Measurements from ENCODE around the gene TADA2B.
A peak's percentile ranks its signal among the peaks of the same experiment; 100 is the strongest.

TADA2B gene

DNA sequence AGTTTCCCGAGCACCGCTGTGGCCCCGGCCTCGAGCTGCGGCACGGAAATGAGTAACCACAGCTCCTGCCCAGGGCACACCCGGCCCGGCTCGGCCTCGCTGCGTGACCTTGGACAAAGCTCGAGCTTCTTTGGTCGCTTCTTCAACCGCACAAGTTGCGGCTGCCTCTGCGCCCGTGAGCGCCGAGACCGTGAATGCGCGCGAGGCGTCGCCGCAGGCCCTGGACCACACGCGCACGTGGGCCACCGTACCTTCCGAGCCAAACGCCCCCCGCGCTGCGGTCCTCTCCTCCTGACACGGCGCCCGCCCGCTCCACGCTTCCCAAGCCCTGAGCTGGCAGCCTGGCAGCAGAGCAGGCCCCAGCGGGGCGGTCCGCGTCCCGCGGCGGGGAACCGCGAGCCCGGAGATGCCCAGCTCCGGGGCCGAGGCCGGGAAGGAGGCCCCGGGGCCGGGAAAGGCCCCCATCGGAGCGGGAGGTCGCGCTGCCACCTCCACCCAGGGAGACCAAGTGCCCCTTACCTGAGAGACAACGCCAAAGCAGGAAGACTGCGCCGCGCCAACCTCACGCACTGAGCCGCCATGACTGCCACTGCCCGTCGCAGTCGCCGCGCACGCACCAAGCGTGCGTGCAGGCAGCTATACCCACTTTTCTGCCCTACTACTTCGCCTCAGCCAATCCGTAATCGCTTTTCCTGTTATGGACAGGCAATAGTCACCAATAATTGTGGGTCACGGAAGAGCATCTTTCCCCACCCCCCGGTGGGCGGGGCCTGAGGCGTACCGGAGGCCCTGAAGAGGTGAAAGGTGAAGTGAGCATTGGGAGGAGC is 24.5 kb downstream of the TADA2B start, which contains the start of gene GRPEL1:
Gene GRPEL1 (minus strand): TSS at position 613 of the 827 bp plus-strand sequence. CDS start 32 bp downstream, at position 581.
- Histone ChIP-seq H3K4me3 (ENCODE audit: low read depth, low read length) (peak within 1 kb of the TSS; percentile 90), H3K36me3 (ENCODE audit: insufficient read depth, low read length) (peaks cover 11% of the 10 kb centered on the region), H3K27me3 (ENCODE audit: insufficient read depth, low read length) (no peaks in the 10 kb centered on the region), H3K27ac (ENCODE audit: low read depth, low read length) (peak within 1 kb of the TSS; percentile 59), H3K79me2 (ENCODE audit: control insufficient read depth, insufficient read depth, low read length, unreplicated experiment) (peaks cover 46% of the 10 kb centered on the region), H2AFZ (ENCODE audit: low read length, unreplicated experiment) (peak within 1 kb of the TSS; percentile 85), H3K4me1 (ENCODE audit: control insufficient read depth, insufficient read depth, low read length, unreplicated experiment) (peaks cover 15% of the 10 kb centered on the region)

DNA sequence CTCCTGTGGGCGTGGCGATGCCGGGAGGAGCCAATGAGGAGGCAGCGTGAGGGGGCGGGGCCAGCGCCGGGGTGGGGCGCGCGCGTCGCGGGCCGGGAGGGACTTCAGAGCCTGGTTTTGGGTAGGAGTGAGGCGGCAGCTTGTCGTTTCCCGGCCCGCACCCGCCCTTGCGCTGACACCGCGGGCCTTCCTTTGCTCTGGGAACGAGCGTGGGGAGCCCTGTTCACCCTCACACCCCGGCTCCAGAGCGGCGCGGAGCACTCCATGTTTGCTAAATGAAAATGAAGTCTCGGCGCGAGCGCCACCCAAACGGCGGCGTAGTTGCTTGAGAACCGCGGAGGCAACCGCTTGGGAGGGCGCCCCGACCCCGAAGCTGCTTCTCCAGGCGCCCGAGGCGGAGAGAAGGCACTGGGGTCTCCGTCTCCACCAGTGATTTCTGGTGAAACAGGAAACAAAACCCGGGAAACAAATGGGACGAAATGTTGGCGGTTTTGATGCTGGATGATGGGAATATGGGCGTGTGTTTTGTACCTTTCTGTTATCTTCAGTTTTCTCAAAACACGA is 25.2 kb downstream of the TADA2B start:
- Histone ChIP-seq H2AFZ (ENCODE audit: low read length, unreplicated experiment) (peak overlapping the region; percentile 85), H3K4me1 (ENCODE audit: control insufficient read depth, insufficient read depth, low read length, unreplicated experiment) (peaks cover 15% of the 10 kb centered on the region), H3K79me2 (ENCODE audit: control insufficient read depth, insufficient read depth, low read length, unreplicated experiment) (peaks cover 42% of the 10 kb centered on the region), H3K27ac (ENCODE audit: low read depth, low read length) (peak overlapping the region; percentile 51), H3K4me3 (ENCODE audit: low read depth, low read length) (peak overlapping the region; percentile 90), H3K27me3 (ENCODE audit: insufficient read depth, low read length) (no peaks in the 10 kb centered on the region), H3K36me3 (ENCODE audit: insufficient read depth, low read length) (peaks cover 8% of the 10 kb centered on the region)

DNA sequence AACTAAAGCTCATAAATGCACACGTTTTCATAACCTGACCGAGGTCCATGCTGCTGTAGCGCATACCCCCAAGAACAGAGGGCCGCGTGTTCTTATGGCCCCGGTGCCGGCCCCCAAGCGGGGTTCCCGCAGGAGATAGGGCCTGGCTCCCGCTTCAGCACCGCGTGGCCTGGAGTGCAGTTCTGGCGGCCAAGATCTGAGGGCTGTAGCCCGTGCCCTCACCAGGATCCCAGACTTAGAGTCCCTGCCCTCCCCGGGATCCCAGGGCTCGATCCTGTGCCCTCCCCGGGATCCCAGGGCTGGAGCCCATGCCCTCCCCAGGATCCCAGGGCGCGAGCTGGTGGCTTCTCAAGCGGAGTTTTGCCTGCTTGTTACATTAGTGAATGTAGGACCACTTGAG is 25.7 kb downstream of the TADA2B start:
- peak overlapping the region; percentile 51; the same call in 1 of the 2 replicates for H3K27ac ChIP-seq (ENCODE audit: low read depth, low read length)
- H3K79me2 ChIP-seq (ENCODE audit: control insufficient read depth, insufficient read depth, low read length, unreplicated experiment): peaks cover 37% of the 10 kb centered on the region
- H3K36me3 ChIP-seq (ENCODE audit: insufficient read depth, low read length): peaks cover 3% of the 10 kb centered on the region; the same call in 1 of the 2 replicates
- H3K4me1 ChIP-seq (ENCODE audit: control insufficient read depth, insufficient read depth, low read length, unreplicated experiment): peaks cover 15% of the 10 kb centered on the region
- peak overlapping the region; percentile 85 for H2AFZ ChIP-seq (ENCODE audit: low read length, unreplicated experiment)
- H3K27me3 ChIP-seq (ENCODE audit: insufficient read depth, low read length): no peaks in the 10 kb centered on the region
- H3K4me3 ChIP-seq (ENCODE audit: low read depth, low read length): peak overlapping the region; percentile 90

DNA sequence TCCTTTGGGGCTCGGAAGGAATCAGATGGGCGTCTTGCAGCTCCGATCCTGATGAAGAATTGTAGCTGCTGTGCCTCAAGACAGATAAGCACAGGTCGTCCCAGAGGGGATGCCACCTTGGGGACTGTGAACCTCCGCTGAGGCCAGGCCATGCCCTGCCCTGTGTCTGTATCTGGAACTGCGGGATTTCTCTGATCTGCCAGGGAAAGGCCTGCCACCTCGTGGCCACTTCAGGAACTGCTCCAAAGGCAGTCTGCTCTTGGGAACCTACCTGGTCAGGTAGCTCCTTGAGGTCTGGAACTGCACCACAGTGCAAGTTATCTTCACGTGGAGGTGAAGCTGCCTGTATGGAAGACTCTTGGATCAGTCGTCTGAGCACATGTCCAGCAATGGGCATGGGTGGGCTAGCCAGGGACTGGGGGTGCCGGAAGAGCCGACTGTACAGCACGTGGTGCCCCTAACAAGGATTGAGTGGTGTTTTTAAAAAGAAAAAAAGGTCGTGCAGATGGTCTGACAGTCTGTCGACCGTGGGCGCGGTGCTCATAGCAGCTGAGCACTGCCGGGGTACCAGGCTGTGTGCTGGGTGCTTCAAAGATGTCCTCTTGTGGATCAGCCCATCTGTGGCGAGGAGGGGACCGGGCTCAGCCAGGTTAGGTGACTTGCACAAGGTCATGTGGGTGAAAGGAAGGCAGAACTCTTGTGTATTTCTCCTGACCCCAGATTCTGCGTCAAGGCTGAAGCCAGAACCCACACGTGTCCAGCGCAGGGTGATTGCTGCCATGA is 27.7 kb downstream of the TADA2B start:
- H3K79me2 ChIP-seq (ENCODE audit: control insufficient read depth, insufficient read depth, low read length, unreplicated experiment): peaks cover 19% of the 10 kb centered on the region
- peaks cover 19% of the 10 kb centered on the region for H3K4me1 ChIP-seq (ENCODE audit: control insufficient read depth, insufficient read depth, low read length, unreplicated experiment)
- H3K36me3 ChIP-seq (ENCODE audit: insufficient read depth, low read length): no peaks in the 10 kb centered on the region
- H3K27me3 ChIP-seq (ENCODE audit: insufficient read depth, low read length): no peaks in the 10 kb centered on the region
- no peak overlapping the region for H3K4me3 ChIP-seq (ENCODE audit: low read depth, low read length)
- H3K27ac ChIP-seq (ENCODE audit: low read depth, low read length): no peak overlapping the region
- H2AFZ ChIP-seq (ENCODE audit: low read length, unreplicated experiment): no peak overlapping the region

DNA sequence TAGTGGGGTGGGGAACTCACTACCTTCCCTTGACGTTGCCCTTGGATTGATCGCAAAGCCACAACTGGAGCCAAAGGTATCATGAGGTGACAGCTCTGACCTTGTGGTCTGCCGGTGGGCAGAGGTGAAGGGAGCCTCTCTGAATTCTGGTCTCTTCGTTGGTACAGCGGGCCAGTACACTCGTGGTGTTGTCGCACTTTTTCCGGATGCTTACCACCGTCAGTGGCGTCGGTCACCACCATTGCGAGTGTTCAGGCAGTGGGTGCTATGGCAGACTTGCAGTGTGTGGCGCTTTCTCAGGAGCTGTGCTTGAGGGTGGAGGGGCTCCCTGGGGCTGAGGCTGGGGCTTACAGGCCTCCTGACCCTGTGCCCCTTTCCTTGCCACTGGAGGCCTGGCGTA is 29.9 kb downstream of the TADA2B start:
- H3K27ac ChIP-seq (ENCODE audit: low read depth, low read length): no peak overlapping the region
- H3K27me3 ChIP-seq (ENCODE audit: insufficient read depth, low read length): no peaks in the 10 kb centered on the region
- H3K4me3 ChIP-seq (ENCODE audit: low read depth, low read length): no peak overlapping the region
- no peaks in the 10 kb centered on the region for H3K36me3 ChIP-seq (ENCODE audit: insufficient read depth, low read length)
- no peak overlapping the region for H2AFZ ChIP-seq (ENCODE audit: low read length, unreplicated experiment)
- no peaks in the 10 kb centered on the region for H3K79me2 ChIP-seq (ENCODE audit: control insufficient read depth, insufficient read depth, low read length, unreplicated experiment)
- H3K4me1 ChIP-seq (ENCODE audit: control insufficient read depth, insufficient read depth, low read length, unreplicated experiment): peaks cover 9% of the 10 kb centered on the region

DNA sequence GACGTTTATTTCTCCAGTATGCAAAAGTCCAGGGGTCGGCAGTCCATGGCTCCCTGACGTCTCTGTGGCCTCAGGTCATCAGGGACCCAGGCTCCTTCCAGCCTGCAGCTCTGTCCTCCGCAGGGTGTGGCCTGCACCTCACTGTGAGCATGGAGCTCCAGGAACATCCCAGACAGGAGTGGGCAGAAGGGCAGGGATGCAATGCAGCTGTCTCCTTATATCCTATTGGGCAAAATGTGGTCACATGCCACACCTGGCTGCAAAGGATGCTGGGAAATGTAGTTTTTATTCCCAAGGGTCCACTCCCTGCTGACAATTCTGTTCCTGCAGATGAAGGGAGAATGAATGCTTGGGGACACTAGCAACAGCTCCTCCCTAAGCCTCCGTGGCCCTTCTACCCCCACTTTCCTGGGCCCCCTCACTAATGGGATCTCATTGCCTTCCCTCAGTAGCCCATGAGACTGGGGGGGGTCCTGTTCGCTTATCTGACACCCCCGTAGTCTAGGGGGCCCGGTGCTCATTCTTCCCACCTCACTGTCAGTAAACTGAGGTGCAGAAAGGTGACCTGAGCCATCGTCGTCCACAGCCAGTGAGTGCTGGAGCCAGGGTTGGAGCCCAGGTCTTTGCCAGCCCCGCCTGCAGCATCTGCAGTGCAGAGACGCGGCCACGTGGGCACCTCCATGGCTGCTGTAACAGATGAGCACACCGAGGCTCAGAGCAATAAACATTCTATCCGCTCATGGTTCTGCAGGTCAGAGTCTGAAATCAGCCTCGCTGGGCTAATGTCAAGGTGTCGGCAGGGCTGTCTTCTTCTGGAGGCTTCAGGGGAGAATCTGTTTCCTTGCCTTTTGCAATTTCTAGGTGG is 30.6 kb downstream of the TADA2B start:
- peaks cover 8% of the 10 kb centered on the region for H3K4me1 ChIP-seq (ENCODE audit: control insufficient read depth, insufficient read depth, low read length, unreplicated experiment)
- H3K27ac ChIP-seq (ENCODE audit: low read depth, low read length): no peak overlapping the region
- no peak overlapping the region for H3K4me3 ChIP-seq (ENCODE audit: low read depth, low read length)
- H2AFZ ChIP-seq (ENCODE audit: low read length, unreplicated experiment): no peak overlapping the region
- H3K79me2 ChIP-seq (ENCODE audit: control insufficient read depth, insufficient read depth, low read length, unreplicated experiment): no peaks in the 10 kb centered on the region
- H3K36me3 ChIP-seq (ENCODE audit: insufficient read depth, low read length): no peaks in the 10 kb centered on the region
- H3K27me3 ChIP-seq (ENCODE audit: insufficient read depth, low read length): no peaks in the 10 kb centered on the region

DNA sequence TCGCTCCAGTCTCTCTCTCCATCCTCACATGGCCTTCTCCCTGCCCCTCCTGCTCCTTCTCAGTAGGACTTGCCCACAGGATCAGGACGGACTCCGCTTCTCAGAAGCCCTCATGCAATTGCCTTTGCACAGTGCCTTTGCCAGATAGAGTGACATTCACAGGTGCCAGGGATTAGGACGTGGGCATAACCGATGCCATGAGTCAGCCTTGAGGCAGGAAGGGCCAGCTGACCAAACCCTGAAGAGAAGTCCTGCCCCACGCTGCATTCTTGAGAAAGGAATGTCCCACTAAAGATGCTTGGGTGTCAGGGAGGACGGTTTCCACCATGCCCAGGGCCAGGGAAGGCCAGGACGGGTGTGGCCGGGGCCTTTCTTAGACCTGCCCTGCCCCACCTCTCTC is 31.3 kb downstream of the TADA2B start:
- H3K27me3 ChIP-seq (ENCODE audit: insufficient read depth, low read length): no peaks in the 10 kb centered on the region
- H3K27ac ChIP-seq (ENCODE audit: low read depth, low read length): no peak overlapping the region
- peaks cover 4% of the 10 kb centered on the region for H3K4me1 ChIP-seq (ENCODE audit: control insufficient read depth, insufficient read depth, low read length, unreplicated experiment)
- H3K4me3 ChIP-seq (ENCODE audit: low read depth, low read length): no peak overlapping the region
- H3K79me2 ChIP-seq (ENCODE audit: control insufficient read depth, insufficient read depth, low read length, unreplicated experiment): no peaks in the 10 kb centered on the region
- H3K36me3 ChIP-seq (ENCODE audit: insufficient read depth, low read length): no peaks in the 10 kb centered on the region
- H2AFZ ChIP-seq (ENCODE audit: low read length, unreplicated experiment): no peak overlapping the region

DNA sequence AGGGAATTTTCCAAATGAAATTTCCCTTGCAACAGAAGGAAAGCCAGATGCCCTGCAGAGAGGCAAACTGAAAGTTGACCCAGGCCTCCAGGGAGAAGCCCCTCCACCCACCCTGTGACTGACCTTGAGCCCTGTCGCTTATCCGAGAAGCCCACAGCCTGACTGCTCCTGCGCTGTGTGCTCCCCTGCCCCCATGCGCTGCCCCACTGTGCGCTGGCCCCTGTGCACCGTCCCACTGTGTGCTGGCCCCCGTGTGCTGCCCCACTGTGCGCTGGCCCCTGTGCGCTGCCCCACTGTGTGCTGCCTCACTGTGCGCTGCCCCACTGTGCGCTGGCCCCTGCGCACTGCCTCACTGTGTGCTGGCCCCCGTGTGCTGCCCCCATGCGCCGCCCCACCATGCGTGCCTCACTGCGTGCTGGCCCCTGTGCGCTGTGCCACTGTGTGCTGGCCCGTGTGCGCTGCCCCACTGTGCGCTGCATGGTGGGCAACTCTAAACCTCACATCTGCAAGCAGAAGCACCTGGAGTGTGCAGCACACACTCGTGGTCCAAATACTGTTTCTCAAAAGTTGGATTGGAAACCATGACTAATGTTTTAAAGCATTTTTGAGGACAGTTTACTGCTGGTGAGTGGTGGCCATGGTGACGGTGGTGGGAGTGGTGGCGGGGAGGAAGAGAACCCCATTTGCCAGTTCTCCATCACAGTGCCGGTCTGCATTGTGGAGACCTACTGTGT is 33.0 kb downstream of the TADA2B start:
- Histone ChIP-seq H3K27me3 (ENCODE audit: insufficient read depth, low read length) (peaks cover 9% of the 10 kb centered on the region), H3K36me3 (ENCODE audit: insufficient read depth, low read length) (no peaks in the 10 kb centered on the region), H3K4me3 (ENCODE audit: low read depth, low read length) (no peak overlapping the region), H3K27ac (ENCODE audit: low read depth, low read length) (no peak overlapping the region), H3K79me2 (ENCODE audit: control insufficient read depth, insufficient read depth, low read length, unreplicated experiment) (no peaks in the 10 kb centered on the region), H2AFZ (ENCODE audit: low read length, unreplicated experiment) (no peak overlapping the region), H3K4me1 (ENCODE audit: control insufficient read depth, insufficient read depth, low read length, unreplicated experiment) (peaks cover 4% of the 10 kb centered on the region)

DNA sequence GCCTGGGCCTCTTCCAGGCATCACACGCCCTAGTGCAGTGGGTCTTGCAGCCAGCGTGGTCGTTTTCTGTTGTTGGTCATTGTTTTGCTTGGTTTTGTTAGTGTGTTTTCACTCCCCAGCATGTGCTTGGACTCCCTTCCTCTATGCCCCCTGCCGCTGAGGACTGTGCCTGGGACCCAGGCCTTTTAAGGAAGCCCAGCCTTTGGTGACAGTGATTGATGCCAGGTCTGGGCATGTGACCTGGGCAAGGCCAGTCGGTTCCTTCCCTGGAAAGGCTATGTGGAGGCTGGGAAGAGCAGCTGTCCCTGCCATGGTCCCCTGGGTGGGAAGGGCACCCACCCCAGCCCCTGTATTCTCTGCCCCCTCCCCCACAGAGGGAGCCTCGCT is 33.5 kb downstream of the TADA2B start:
- Histone ChIP-seq H3K27ac (ENCODE audit: low read depth, low read length) (no peak overlapping the region), H3K4me3 (ENCODE audit: low read depth, low read length) (no peak overlapping the region), H3K27me3 (ENCODE audit: insufficient read depth, low read length) (peaks cover 14% of the 10 kb centered on the region), H3K79me2 (ENCODE audit: control insufficient read depth, insufficient read depth, low read length, unreplicated experiment) (no peaks in the 10 kb centered on the region), H3K4me1 (ENCODE audit: control insufficient read depth, insufficient read depth, low read length, unreplicated experiment) (peaks cover 4% of the 10 kb centered on the region), H3K36me3 (ENCODE audit: insufficient read depth, low read length) (no peaks in the 10 kb centered on the region), H2AFZ (ENCODE audit: low read length, unreplicated experiment) (no peak overlapping the region)

All from ACC112 (cell line).